ENCODE measurements around the gene KIFAP3.

The KIFAP3 gene

GRCh38 chr1:169943963-169944526, 130.4 kb downstream of the KIFAP3 start:
- no peak for TF ChIP-seq CTCF (IDR thresholded peaks at IDR 0.05; ENCODE audit: low read depth, low read length, missing control alignments)
- DNase-seq (ENCODE audit: extremely low read depth, low read depth) = no peak
- no peak overlapping the region for H3K4me3 ChIP-seq (replicated peaks; ENCODE audit: low read depth, low read length)

- no peak overlapping the region for H3K4me3 ChIP-seq (replicated peaks; ENCODE audit: low read depth, low read length)
- peak; percentile 65 for DNase-seq (ENCODE audit: extremely low read depth, low read depth)
- TF ChIP-seq CTCF (IDR thresholded peaks at IDR 0.05; ENCODE audit: low read depth, low read length, missing control alignments) = no peak
Observed at GRCh38 chr1:169941982-169942830, 132.3 kb downstream of the KIFAP3 start.

- H3K4me3 ChIP-seq (replicated peaks; ENCODE audit: low read depth, low read length) = no peak overlapping the region
- no peak for TF ChIP-seq CTCF (IDR thresholded peaks at IDR 0.05; ENCODE audit: low read depth, low read length, missing control alignments)
- DNase-seq (ENCODE audit: extremely low read depth, low read depth) = peak; percentile 12
Observed at GRCh38 chr1:169933984-169934725, 140.3 kb downstream of the KIFAP3 start.

GRCh38 chr1:169931795-169932231, 142.7 kb downstream of the KIFAP3 start:
- H3K4me3 ChIP-seq (replicated peaks; ENCODE audit: low read depth, low read length) = no peak overlapping the region
- no peak for TF ChIP-seq CTCF (IDR thresholded peaks at IDR 0.05; ENCODE audit: low read depth, low read length, missing control alignments)
- no peak for DNase-seq (ENCODE audit: extremely low read depth, low read depth)

- H3K4me3 ChIP-seq (replicated peaks; ENCODE audit: low read depth, low read length) = no peak overlapping the region
- TF ChIP-seq CTCF (IDR thresholded peaks at IDR 0.05; ENCODE audit: low read depth, low read length, missing control alignments) = no peak
- no peak for DNase-seq (ENCODE audit: extremely low read depth, low read depth)
Observed at GRCh38 chr1:169929210-169929526, 145.3 kb downstream of the KIFAP3 start.

- H3K4me3 ChIP-seq (replicated peaks; ENCODE audit: low read depth, low read length) = no peak overlapping the region
- DNase-seq (ENCODE audit: extremely low read depth, low read depth) = no peak
- TF ChIP-seq CTCF (IDR thresholded peaks at IDR 0.05; ENCODE audit: low read depth, low read length, missing control alignments) = peak; percentile 46
Observed at GRCh38 chr1:169928438-169929209, 145.9 kb downstream of the KIFAP3 start.

Data from HFF-Myc (cell line).